ENCODE measurements around the gene KCNJ1. TPM values are rescaled to one million over a fixed set of nuclear protein-coding genes. Genes with fewer than 3 reads are reported as not detected.

The KCNJ1 gene
- total RNA-seq, 2 experiments from 2014 or later, result not detected

GRCh38 chr11:128802358-128802981 is 64.6 kb downstream of the KCNJ1 start:
- CTCF ChIA-PET, result interaction anchor here (0.6 to 1.8 kb wide), 2 partner anchors 28 to 61 kb away, joined by 3 to 5 read pairs; no protein-coding TSS in a partner anchor
- no peak for TF ChIP-seq CTCF (IDR thresholded peaks at IDR 0.05)
- Mint-ChIP-seq H3K4me3 (no peak overlapping the region), H3K36me3 (ENCODE audit: low read depth) (peaks cover 7% of the 10 kb centered on the region), H3K27me3 (no peaks in the 10 kb centered on the region), H3K27ac (no peak overlapping the region), H3K4me1 (ENCODE audit: low read depth) (peaks cover 16% of the 10 kb centered on the region), H3K9me3 (no peaks in the 10 kb centered on the region)
- intact Hi-C loops (cut with micrococcal nuclease), result no loop called here
- DNase-seq (no peak), ATAC-seq (no peak)
- POLR2A ChIA-PET, result interaction anchor here (0.9 kb wide), 1 partner anchor 16 kb away, joined by 3 read pairs; no protein-coding TSS in a partner anchor

GRCh38 chr11:128800871-128801417 is 66.2 kb downstream of the KCNJ1 start:
- Mint-ChIP-seq H3K9me3 (no peaks in the 10 kb centered on the region), H3K27me3 (no peaks in the 10 kb centered on the region), H3K36me3 (ENCODE audit: low read depth) (peaks cover 2% of the 10 kb centered on the region), H3K27ac (peak overlapping the region; percentile 8), H3K4me1 (ENCODE audit: low read depth) (peaks cover 7% of the 10 kb centered on the region), H3K4me3 (no peak overlapping the region)
- CTCF ChIA-PET, result no interaction called here
- no peak for DNase-seq
- POLR2A ChIA-PET, result no interaction called here
- intact Hi-C loops (cut with micrococcal nuclease), result no loop called here
- TF ChIP-seq CTCF (IDR thresholded peaks at IDR 0.05), result no peak
- ATAC-seq, result no peak

GRCh38 chr11:128796270-128796669 is 70.8 kb downstream of the KCNJ1 start:
- POLR2A ChIA-PET, result no interaction called here
- ATAC-seq (no peak), DNase-seq (no peak)
- TF ChIP-seq CTCF (IDR thresholded peaks at IDR 0.05), result no peak
- intact Hi-C loops (cut with micrococcal nuclease), result no loop called here
- Mint-ChIP-seq H3K36me3 (ENCODE audit: low read depth) (peaks cover 3% of the 10 kb centered on the region), H3K27ac (no peak overlapping the region), H3K4me1 (ENCODE audit: low read depth) (peaks cover 5% of the 10 kb centered on the region), H3K27me3 (no peaks in the 10 kb centered on the region), H3K4me3 (no peak overlapping the region), H3K9me3 (no peaks in the 10 kb centered on the region)
- CTCF ChIA-PET, result interaction anchor here (0.6 to 1.5 kb wide), 2 partner anchors 8 to 52 kb away, joined by 3 to 4 read pairs; no protein-coding TSS in a partner anchor

- intact Hi-C loops (cut with micrococcal nuclease), result no loop called here
- TF ChIP-seq CTCF (IDR thresholded peaks at IDR 0.05), result no peak
- Mint-ChIP-seq H3K27ac (no peak overlapping the region), H3K9me3 (no peaks in the 10 kb centered on the region), H3K36me3 (ENCODE audit: low read depth) (peaks cover 1% of the 10 kb centered on the region), H3K4me1 (ENCODE audit: low read depth) (no peaks in the 10 kb centered on the region), H3K27me3 (no peaks in the 10 kb centered on the region), H3K4me3 (no peak overlapping the region)
- DNase-seq, result no peak
- POLR2A ChIA-PET, result no interaction called here
- ATAC-seq, result no peak
- CTCF ChIA-PET, result no interaction called here
Measured at GRCh38 chr11:128790196-128790595, 76.9 kb downstream of the KCNJ1 start.

GRCh38 chr11:128789497-128790150 is 77.5 kb downstream of the KCNJ1 start:
- CTCF ChIA-PET, result no interaction called here
- Mint-ChIP-seq H3K36me3 (ENCODE audit: low read depth) (peaks cover 3% of the 10 kb centered on the region), H3K27ac (no peak overlapping the region)

More at GRCh38 chr11:128789497-128790150, 77.5 kb downstream of the KCNJ1 start:
- TF ChIP-seq CTCF (IDR thresholded peaks at IDR 0.05), result no peak
- Mint-ChIP-seq H3K27me3 (no peaks in the 10 kb centered on the region), H3K4me3 (no peak overlapping the region), H3K4me1 (ENCODE audit: low read depth) (peaks cover 1% of the 10 kb centered on the region), H3K9me3 (no peaks in the 10 kb centered on the region)
- DNase-seq (no peak), ATAC-seq (no peak)
- POLR2A ChIA-PET, result interaction anchor here (1.3 kb wide), 1 partner anchor 16 kb away, joined by 4 read pairs; no protein-coding TSS in a partner anchor
- intact Hi-C loops (cut with micrococcal nuclease), result no loop called here
